Medulla oblongata (tissue), 1 donor: ENCODE measurements around the gene FBXO42.

Experiments used
- DNase-seq: peaks from one replicate; pipeline ENCODE4 v3.0.0-alpha.2; 2015; ENCODE audit errors: extremely low spot score

The FBXO42 gene

GRCh38 chr1:16351994-16352841, at the start of gene FBXO42:
FBXO42 (minus strand) TSS chr1:16352480; CDS start chr1:16315418, 37,062 bp downstream.
- peak; percentile 90 for DNase-seq

DNA sequence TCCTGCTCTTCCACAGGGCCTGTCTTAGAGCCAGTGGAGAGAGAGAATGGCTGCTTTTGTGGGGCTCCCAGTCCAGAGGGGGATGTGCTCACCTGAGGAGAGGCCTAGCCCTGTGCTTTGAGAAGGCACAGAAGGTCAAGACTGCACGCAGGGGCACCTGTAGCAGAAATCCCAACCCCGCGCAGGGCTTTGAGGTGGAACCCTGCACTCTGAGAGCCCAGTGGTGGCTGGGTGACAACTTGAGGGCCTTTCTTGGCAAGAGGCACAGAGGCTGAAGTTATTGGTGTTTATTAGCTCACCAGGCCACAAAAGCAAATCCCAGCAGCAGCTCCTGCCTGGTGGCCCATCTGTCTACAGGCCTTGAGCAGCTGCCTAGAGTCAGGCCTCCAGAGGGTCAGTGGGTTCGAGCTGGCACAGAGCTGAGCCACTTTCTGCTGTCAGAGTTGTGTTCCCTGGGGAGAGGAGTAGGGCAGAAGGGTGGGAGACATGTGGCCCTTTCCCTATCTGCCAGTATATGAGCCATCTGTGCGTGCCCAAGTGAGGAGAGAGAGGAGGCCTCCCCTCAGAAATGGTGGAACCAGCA, 46.2 kb upstream of the FBXO42 start:
- no peak for DNase-seq

DNA sequence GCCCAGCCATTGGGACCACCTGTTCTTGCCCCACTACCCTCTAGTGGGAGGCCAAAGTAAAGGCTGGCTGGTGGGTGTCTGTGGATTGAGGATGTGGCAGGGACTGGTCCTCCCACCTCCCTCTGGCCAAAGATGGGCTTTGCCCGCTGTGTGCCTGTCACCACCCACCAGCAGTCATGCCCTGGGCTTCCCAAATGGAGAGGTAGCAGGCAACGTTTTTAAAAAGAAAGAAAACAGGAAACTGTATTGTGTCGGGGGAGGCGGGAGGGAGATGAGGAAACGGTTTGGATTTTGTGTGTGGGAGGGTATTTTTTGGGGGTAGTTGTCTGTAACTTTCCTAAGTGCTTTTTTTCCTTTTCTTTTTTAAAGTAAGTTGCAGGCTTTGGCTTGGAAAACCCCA, 44.8 kb upstream of the FBXO42 start:
- DNase-seq, result no peak

DNA sequence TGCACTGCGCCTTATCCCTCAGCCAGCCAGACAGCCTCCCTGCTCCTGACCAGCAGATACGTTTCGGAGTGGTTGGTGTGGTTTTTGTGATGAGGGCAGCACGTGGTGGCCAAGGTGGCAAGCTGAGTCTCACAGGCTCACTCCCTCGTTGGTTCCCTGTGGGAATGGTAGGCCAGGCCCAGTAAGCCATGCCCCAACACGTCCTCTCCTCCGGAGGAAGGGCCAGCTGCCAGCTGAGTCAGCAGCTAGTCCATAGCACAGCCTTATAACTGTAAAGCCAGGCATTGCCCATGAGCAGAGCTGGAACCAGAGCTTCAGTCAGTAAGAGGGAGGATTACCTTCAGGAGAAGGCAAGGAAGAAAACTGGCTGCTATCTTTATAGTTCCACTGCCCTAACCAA, 44.3 kb upstream of the FBXO42 start:
- DNase-seq, result no peak

DNA sequence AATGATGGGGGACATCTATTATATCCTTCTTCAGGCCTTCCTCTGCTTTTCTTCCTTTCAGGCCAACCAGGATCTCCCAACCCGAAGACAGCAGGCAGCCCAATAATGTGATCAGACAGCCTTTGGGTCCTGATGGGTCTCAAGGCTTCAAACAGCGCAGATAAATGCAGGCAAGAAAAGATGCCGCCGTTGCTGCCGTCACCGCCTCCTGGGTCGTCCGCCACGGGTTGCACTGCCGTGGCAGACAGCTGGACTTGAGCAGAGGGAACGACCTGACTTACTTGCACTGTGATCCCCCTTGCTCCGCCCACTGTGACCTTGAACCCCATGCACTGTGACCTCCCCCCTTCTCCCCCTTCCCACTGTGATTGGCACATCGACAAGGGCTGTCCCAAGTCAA, 42.7 kb upstream of the FBXO42 start:
- DNase-seq, result no peak

DNA sequence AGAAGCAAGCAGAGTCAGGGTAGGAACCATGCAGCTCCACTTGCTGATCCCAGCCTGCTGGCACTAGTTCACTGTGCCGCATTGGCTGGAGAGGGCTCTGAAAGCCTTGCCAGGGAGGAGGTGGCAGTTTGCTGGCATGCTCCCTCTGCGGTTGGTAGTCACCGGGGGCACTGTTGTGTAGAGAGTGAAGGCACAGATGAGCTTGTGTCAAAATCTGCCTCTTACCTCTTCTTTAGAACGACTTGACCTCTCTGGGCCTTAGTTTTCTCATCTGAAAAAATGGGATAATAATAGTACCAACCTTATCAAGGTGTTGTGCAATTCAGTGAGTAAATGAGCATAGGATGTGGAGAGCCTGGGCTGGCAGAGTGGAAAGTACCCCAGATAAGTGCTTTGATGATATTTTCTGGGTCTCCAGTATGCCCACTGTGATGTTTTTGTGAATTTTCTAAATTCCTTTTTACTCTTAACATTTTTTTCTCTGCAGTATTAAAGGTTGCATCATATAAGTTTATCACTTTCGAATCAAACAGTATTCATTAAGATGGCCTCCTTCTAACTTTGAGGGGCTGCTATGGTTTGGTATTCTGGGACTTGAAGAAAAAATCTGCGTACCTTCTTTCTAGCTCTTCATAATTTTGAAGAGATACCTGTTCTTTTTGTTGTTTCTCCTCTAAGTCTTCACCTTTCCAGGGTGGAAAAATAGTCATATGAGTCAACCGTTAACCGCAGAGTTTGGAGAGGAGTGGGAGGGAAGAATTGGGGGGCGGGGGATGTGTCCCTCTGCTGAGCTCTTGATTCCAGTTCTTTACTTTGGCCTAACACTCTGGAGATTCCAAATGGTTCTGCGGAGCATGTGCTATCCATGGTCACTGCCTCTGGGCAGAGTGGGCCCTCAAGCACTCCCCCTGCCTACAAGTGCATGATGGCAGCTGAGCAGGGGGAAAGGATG, 41.6 kb upstream of the FBXO42 start:
- peak; percentile 76 for DNase-seq

DNA sequence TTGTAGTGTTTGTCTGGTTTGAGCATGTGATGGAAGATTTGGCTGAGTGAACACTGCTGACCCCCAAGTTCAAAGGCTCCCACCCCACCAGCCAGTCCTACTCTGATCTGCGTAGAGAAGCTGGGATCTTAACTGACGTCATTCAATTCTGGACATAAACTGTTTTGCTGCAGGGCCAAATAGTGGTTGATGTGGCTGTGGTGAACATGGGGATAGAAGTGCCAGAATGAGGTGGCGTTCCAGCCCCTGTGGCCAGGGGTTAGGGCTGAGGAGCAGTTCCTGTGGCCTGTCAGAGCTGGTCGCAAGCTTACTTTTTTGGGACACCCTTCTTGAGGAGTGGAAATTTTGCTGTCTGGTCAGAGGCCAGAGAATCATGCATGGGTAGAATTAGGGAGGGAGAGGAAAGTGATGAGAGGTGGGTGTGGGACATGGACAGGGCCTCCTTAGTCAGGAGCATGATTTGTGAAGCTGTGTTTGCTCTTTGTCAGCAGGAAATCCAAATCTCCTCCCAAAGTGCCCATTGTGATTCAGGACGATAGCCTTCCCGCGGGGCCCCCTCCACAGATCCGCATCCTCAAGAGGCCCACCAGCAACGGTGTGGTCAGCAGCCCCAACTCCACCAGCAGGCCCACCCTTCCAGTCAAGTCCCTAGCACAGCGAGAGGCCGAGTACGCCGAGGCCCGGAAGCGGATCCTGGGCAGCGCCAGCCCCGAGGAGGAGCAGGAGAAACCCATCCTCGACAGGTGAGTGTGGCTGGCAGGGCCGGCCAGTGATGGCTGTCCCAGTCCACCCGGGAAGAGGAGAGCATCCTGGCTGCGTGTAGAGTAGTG, 40.7 kb upstream of the FBXO42 start:
- DNase-seq, result no peak

DNA sequence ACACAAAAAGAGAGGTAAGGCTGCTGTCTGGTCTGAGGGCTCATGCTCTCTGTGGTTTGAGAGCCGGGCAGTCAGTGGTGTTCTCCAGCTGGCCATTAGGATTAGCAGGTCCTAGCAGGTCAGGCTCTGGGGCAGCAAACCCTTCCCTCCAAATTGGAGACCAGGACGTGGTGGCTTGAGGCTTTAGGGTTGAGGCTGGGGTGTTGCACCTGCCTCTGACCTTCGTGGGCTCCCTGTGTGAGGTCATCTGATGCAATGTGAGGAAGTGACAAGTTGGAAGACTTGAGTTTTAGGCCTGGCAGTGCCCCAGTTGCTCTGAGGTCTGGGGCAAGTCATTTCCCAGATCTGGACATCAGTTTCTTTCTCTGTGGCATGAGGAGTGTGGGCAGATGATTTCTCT, 39.1 kb upstream of the FBXO42 start:
- no peak for DNase-seq

DNA sequence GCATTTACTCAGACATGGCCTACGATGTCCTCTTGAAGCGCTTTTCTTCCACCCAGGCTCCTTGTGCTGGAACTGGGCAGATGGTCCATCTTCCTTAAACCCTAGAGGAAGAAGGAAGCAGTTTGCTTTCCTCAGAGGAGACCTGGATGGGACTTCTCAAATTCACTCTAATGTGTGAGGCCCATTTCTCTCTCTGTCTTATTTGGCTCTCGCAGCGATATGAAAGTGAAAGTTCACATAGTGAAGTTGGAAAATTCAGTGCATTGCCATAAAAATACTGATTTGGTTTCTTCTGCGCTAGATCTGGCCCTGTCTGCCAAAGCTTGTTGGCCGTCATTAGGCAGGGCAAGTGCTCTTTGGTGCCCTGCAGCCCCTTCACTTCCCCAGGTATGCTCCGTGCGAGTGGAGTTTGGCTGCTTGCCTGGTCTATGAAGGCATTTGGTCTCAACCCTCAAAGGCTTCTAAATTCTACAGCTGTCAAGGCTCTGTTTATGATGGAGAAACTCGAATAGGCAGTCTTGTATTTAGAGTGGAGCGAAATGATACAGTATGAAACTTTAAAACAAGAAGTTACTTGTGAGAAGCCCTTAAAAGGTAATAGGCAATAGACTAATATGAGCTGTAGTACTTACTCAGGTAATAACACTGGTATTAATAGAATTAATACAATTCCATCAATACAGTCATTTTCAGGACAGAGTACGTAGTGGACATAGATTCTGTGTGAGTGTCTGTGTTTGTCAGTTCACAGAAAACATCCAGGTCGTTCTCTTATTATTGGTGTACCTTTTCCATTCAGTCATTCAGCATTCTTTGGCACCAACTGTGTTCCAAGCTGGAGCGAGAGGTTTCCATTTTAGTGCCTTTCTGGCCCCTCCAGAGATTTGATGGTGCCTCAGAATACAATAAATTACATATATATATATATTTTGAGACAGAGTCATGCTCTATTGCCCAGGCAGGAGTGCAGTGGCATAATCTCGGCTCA, 35.2 kb upstream of the FBXO42 start:
- DNase-seq, result peak; percentile 48

DNA sequence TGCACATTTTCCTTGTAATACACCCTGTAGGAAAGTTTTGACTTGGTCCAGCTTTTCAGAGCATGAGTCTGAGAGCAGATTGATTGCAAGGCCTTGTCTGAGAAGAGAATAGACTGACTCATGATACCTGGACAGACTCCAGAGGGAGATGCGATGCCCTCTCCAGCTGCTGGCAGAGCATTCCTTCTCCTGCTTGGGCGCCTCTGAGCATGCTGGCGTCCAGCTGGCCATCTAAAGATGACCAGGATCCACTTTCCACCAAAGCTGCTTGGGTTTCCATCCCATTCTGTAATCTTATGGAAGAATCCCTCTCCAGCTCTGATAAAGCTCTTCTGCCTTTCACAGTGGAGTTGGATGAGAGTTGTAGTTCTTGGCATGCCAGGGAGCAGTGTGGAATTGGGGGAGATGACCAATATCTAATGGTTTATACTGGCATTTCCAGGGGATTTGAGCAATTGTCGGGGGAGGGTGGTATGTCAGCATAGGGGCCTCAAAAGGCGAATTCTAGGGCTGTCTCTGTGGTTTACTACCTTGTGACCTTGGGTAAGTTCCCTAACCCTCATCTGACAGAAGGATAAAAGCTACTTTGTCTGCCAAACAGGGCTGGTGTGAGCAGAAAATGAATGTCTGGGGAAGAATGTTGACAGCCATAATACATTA, 34.3 kb upstream of the FBXO42 start:
- DNase-seq, result peak; percentile 74

DNA sequence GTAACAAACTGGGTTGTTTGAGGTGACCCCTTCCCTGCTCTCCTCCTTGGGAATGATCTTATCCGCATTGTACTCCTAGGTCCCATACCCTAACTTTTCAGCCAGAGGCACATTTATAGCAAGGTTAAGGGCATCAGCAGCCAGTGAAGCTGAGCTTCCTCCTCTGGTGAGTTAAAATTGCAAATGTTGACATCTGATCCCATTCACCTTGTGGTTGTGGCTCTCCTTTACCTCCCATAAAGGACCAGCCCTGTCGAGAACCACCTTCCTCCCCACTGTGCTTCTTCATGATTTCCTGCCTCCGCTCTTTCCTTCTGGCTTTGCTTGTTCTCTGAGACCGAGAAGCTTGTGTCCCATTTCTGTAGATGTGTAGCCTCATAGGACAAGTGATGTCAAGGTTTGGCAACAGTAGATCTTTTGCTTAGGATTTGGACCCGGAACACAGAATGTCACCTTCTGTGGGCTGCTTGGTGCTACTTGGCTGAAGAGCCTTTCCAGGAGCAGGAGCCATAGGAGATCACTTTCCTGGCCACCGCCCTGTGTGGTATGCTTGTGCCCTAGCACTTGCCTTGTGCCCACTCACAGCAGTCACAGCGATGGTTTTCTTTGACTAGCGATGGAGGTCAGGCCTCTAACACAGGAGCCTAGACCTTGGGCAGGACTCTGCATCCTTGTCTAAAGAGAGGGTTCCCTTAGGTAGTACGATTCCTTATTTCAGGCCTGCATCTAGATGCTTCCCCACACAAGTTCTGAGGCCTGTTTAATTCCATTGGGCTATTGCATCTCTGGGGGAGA, 33.6 kb upstream of the FBXO42 start:
- no peak for DNase-seq

GRCh38 chr1:16383888-16384287, 31.6 kb upstream of the FBXO42 start:
- no peak for DNase-seq

- DNase-seq, result no peak
These were observed 28.6 kb upstream of the FBXO42 start for GRCh38 chr1:16380868-16381267.

GRCh38 chr1:16378443-16378842, 26.2 kb upstream of the FBXO42 start:
- no peak for DNase-seq

DNA sequence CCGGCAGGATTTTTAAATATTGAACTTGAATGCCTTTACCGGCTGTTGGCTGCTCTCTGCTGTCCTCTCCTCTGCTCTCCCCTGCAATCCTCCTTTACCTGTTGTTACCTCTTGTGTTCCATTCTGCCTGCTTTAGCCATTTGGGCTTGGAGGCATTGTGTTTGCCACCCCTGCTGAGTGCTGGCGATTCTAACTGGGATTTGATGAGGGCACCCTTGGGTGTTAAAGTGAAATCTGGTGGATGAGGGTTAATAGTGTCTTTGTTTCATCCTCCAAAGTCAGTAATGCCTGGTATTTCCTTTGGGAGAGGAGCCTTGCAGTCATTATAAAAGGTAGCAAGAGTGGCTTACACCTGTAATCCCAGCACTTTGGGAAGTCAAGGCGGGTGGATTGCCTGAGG, 24.7 kb upstream of the FBXO42 start:
- DNase-seq, result no peak

DNA sequence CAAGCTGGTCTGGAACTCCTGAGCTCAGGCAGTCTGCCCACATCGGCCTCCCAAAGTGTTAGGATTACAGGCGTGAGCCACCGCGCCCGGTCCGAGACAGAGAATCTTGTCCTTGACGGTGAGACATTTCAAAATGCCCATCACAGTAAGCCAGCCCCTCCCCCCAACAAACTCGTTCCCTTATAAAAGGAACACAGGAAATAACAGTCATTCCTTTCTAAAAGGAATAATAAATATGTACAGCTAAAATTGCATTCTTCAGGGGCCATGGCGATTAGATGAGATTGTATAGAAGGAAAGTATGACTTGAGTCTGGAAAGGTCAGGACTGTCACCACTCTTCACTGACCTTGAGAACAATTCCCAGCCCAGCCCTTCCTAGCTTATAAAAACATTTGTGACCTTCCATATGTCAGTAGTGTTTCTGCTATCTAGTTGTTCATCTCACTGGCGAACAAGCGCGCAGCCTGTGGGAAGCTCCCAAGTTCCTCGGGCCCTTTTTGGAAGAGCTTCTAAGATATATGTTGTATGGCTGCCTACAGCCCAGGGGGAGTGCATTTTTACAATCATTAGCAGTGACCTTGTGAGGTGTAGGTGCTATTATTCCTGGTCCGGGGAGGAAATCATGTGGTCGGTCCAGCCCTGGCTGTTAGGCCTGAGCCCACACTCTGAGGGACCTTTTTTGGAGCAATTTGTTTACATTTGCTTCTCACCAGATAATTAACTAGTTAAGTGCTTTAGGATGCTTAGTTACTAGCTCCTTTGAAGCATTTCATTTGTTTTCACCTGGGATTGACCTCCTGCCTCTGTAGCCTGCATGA, 23.5 kb upstream of the FBXO42 start:
- no peak for DNase-seq

DNA sequence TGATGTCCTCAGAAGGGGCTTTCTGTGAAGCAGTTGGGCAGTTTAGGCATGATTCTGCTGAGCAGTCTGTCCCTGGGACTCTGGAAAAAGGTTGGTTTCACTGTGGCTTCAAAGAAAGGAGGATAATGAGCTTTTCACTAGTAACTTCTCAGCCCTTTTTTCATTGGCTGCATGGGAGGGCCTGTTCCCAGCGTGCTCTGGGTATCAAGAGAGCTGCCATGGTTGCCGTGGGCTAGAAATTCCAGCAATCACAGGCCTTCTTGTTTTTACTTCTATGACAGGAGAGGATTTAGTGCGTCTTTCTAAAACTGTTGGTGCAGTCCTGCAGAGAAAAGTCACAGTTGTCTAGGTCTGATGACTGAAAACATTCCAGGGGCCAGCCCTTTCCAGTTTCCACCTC, 22.0 kb upstream of the FBXO42 start:
- peak; percentile 55 for DNase-seq
